Left kidney (tissue), 2 donors: ENCODE measurements around the gene PML. TPM values are rescaled to one million over a fixed set of nuclear protein-coding genes. Genes with fewer than 3 reads are reported as not detected.
"Not testable (repeated sequence)": the region's sequence is repeated elsewhere in the genome, so short reads cannot be mapped to it uniquely, and the experiment has no call there.

Experiments used
- DNase-seq: peaks from one replicate; pipeline ENCODE4 v3.0.0-alpha.2; 2013
- polyA plus RNA-seq: library from polyadenylated mRNA; unstranded; fragments of 120-200 nt; gene quantifications from one replicate; pipeline ENCODE4 v1.2.1, GENCODE V29; 2013; ENCODE audit not compliant: insufficient read length

The PML gene
- polyA plus RNA-seq, 1 donor = 31.8 TPM

DNA sequence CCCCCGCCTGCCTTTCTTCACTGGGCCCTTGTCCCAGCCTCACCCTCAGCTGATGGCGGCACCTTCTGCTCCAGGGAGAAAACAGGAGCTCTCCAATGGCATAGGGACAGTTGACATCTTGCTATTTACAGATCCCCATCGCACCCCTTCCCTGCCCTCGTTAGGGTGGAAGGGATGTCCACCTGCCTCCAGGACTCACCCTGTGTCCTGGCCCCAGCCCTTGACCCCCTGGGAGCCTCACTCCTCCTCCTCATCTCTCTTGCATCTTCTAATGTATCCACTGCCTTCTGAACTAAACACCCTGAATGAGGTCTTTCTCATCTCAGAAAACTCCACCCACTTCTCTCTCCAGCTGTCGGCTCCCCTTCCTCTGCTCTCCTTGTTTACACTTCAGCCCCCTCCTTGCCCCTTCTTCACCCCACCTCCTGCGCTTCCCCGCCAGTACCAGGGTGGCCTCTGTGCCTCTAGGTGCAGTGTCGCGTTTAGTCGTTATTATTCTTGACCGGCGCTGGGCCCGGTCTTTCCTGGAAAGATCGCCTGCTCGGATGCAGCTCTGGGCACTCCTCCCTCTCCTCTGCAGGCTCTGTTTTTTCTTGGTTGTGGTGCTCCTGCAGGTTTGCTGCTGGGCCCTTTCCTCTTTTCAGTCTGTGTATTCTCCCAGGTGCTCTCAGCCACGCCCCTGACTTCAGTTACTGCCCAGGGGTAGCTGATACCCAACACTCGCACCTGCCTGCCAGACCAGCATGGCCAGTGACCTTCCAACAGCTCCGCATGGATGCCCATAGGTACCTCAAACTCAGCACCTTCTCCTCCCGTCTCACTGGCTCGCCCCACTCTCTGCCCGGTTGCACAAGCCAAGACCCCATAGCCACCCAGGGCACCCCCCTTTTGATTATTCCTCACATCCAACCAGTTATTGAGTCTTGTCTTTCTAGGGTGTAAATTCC, 42.9 kb downstream of the PML start:
- no peak for DNase-seq

DNA sequence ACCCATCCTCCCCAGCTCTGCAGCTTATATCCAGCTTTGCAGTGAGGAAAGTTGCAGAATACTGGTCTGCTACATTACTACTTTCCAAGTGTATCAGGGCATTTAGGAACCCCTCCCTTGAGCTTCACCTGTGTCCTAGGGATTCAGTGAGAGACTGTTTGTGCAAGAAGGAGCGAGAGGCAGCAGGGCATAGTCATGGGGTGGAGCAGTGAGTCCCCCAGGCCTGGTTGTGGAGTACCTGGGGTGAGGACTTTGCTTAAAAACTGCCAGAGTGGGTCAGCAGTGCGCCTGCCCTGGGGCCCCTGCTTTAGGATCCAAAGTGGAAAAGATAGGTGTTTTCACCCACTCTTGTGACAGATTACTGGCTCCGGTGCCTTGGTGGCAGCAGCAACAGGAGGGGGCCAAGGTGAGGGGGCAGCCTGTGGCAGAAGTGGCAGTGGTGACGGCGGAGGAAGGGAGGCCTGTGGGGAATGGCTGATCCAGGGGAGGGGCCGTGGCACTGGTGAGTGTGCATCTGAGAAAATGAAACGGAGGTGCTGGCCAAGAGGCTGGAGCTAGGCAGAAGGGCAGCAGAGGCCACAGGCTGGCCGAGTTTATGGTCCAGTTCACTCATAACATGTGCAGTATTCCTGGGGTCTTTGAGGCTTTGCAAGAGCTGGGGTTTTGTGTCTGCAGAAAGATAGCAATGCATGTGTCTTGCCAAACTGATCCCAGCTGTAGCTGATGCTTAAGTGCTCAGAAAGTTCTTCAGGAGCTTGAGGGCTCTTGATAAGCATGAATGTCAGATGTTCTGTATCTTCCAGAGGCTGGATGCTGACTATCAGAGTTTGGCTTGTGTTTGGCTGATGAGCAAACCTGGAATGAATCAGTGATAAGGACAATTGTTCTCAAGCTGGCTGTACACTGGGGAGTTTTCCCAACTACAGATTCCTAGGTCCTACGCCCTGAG, 44.5 kb downstream of the PML start:
- DNase-seq = no peak

DNA sequence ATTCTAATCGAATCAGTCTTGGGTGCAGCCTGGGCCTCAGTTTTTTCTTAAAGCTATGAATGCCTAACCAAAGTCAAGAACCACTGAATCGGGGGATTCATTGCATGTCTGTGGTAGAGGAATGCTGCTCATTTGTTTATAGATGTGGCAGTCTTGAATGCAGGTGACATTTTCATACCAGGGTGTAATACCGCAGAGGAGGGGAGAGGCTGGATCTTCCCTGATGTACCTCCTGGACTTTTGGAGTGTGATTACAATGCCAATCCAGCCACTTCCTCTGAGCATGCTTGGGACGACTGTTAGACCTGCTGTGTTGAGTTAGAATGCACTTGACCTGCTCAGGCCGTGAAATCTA, 45.1 kb downstream of the PML start:
- no peak for DNase-seq

- peak; percentile 54 for DNase-seq
These were observed 45.8 kb downstream of the PML start for GRCh38 chr15:74040109-74040850.

GRCh38 chr15:74041311-74041756, 46.8 kb downstream of the PML start:
- DNase-seq = no peak

DNA sequence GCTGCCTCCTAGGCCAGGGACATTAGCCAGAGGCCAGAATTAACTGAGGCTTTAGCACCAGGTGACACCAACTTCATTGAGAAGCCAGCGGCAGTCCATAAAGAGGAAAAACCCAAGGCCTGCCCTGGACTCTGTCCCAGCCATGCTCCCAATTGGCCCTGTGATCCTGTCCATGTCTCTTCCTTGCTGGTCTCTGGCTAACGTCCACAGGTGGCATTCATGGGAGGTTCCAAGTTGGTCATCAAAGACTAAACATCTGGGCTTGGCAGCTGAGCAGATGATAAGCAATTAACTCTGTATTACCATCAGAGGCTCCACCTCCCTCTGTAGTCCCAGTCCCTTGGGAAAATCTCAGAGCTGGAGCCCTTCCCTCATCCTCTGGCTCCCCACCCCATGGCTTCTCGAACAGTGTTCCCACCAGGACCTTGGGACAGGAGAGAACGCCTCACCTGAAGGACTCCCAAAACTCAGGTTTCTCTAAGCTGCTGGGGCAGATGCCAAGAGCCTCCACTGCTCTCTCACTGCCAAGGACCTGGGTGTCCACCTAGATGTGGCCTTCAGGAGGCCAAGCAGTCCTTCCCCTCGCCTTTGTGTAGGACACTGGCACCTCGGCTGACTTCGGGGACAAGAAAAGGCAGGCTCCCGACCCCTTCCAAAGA, 47.4 kb downstream of the PML start:
- DNase-seq = no peak

DNA sequence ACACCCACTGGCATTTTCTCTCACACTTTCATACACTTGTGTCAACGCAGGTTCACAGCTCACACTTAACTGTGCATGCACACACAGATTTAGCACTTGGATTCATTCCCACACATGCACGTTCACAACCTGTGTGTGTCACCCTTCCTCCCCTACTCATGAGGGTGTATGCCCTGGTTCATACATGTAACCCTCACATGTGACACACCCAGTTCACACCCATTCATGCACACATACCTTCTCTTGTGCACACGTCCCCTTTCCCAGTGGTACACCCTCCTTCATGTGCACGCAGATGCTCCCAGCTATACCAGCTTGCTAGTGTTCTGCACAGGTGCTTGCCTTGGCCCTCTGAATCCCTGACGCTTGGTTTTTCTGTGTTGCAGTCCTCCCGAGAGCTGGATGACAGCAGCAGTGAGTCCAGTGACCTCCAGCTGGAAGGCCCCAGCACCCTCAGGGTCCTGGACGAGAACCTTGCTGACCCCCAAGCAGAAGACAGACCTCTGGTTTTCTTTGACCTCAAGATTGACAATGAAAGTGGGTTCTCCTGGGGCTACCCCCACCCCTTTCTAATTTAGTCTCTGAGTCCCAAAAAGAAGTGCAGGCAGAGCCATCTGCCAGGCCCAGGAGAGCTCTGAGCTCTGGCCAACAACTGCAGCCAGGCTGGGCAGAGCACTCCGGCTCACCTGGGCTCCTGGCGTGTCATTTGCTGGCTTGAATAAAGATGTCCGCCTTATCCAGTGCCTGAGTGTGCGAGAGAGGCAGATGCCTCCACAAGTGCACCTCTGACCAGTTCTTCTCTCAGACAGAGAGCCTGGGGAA, 48.3 kb downstream of the PML start:
- DNase-seq = no peak

DNA sequence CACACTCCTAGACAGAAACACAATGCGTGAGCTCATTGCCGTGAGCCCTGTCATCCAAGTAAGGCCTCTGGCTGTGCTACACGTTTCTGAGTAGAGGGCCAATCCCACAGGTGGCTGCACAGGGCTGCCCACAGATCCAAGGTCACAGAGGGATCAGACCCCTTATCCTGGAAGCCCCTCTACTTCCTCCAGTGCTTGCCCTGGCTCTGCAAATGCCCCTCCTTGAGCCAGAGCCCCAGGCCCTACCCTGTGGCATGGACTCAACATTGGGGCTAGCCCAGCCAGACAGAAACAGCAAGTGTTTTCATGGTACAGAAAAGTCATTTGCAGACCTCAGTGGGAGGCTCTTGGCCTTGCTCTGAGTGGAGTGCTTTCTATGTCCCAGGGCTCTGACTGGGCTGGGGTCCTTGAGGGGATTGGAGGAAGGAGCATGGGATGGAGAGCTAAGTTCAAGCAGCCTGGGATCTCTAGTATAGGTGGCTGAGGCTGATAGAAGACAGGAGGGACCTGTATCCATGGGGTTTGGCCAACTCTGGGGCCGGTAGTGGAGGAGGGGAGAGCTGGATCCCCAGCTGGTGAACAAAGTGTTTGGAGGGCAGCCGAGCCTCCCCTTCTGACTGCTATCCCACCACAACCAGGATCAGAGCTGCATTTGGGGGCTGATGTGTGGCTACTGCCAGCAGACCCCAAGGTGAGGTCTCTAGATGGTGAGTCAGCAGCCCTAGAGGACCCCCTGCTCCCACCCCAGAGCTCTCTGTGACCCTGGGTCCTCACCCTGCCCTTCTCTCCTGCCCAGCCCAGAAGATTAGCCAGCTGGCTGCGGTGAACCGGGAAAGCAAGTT, 49.1 kb downstream of the PML start:
- no peak for DNase-seq

DNA sequence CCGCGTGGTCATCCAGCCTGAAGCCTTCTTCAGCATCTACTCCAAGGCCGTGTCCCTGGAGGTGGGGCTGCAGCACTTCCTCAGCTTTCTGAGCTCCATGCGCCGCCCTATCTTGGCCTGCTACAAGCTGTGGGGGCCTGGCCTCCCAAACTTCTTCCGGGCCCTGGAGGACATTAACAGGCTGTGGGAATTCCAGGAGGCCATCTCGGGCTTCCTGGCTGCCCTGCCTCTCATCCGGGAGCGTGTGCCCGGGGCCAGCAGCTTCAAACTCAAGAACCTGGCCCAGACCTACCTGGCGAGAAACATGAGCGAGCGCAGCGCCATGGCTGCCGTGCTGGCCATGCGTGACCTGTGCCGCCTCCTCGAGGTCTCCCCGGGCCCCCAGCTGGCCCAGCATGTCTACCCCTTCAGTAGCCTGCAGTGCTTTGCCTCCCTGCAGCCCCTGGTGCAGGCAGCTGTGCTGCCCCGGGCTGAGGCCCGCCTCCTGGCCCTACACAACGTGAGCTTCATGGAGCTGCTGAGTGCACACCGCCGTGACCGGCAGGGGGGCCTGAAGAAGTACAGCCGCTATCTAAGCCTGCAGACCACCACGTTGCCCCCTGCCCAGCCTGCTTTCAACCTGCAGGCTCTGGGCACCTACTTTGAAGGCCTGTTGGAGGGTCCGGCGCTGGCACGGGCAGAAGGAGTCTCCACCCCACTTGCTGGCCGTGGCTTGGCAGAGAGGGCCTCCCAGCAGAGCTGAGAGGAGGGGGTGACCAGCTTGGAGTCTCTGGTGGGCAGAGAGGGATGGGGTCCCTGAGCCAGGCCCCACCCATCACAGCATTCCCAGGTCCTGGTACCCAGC, 50.0 kb downstream of the PML start:
- DNase-seq = no peak

DNA sequence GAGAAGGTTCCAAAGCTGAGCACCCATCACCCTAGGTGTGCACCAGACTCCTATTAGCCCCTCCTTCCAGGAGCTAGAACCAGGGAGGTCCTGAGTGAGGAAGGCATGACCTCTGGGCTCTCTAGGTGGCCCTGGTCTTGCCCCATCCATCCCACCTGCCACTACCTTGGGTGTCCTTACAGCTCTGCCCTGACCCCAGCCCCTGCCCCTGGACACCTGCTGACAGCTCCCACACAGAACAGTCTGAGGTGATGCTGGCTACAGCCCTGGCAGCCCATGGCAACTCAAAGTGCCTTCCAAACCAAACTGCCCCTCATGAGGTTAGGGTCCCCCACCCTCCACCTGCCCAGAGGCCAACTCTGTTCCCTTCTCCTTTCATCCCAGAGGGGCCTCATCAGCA, 50.7 kb downstream of the PML start:
- no peak for DNase-seq

DNA sequence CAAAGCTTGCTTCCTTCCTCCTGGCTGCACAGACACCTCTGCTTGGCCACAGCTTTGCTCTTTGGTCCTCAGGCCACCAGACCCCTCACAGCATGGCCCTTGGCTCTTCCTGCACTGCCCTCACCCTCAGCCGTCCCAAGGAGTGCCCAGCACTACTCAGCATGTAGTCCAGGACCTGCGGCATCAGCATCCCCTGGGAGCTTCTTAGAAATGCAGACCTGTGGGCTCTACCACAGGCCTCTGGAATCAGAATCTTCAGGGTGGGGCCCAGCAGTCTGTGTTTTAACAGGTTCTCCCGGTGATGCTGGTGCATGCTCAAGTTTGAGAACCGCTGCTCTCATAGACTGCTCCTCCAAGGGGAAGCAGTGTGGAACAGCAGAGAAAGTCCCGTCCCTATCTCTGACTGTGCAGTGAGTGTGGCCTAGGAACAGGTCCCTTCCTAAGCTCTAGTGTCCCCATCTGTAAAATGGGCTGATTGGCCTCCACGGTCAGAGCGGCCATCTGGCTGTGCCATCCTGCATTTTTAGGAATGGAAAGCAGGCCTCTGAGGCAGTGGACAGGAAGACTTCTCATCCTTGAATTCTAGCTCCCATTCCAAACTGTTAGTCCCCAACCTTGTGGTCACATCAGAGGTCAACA, 51.2 kb downstream of the PML start:
- no peak for DNase-seq

GRCh38 chr15:74046275-74046674, 51.8 kb downstream of the PML start:
- DNase-seq = no peak

- DNase-seq = no peak
These were observed 55.6 kb downstream of the PML start for GRCh38 chr15:74050127-74050526.

DNA sequence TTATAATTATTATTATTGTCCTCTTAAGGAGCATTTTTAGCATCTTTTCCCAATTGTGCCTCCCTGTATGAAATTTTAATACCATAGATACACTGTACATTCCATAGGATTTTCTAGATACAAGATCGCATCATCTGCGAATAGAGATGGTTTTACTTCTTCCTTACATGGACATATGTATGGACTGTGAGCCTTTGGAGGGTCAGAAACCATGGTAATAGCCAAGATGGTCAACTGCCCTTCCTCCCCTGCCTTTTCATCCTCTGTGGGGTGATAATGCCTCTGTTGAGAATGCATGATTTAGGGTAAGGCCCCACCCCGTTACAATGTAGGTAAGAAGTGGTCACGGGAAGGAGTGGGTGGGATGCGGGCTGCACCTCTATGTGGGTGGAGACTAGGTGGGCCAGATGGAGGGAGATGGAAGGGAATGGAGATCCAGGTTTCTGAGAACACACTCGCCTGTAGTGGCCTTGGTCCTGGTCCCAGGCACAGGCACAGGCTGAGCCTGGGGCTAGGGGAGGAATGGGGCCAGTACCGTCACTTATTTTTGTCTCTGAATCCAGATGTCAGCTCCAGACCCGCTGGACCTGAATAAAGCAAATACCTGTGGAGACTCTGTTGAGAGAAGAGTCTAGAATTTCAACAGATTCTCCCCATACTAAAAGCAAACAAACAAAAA, 56.2 kb downstream of the PML start:
- DNase-seq = no peak

DNA sequence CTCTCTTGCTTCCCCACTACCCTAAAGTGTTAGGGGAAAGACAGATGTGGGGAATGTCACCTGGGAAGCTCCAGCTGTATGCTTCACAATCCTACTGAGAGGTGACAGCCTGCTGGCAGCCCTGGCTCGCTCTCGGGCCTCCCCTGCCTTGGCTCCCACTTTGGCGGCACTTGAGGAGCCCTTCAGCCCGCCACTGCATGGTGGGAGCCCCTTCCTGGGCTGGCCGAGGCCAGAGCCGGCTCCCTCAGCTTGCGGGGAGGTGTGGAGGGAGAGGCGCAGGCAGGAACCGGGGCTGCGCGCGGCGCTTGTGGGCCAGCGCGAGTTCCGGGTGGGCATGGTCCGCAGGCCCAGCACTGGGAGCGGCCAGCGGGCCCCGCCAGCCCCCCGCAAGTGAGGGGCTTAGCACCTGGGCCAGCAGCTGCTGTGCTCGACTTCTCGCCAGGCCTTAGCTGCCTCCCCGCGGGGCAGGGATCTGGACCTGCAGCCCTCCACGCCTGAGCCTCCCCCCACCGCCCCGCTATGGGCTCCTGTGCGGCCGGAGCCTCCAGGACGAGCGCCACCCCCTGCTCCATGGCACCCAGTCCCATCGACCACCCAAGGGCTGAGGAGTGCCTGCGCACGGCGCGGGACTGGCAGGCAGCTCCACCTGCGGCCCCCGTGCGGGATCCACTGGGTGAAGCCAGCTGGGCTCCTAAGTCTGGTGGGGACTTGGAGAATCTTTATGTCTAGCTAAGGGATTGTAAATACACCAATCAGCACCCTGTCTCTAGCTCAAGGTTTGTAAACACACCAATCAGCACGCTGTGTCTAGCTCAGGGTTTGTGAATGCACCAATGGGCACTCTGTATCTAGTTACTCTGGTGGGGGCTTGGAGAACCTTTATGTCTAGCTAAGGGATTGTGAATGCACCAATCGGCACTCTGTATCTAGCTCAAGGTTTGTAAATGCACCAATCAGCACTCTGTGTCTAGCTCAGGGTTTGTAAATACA, 58.0 kb downstream of the PML start:
- DNase-seq = not testable (repeated sequence)

GRCh38 chr15:74053517-74053916, 59.0 kb downstream of the PML start:
- no peak for DNase-seq
